Activated CD8-positive, alpha-beta T cell treated with anti-CD3 and anti-CD28 coated beads, Interleukin-2, amount 10 ng/mL, durations not matched to agents 7 days and 5 days (primary cell): ENCODE data around the gene MEGF6. TPM values are rescaled to one million over a fixed set of nuclear protein-coding genes. Genes with fewer than 3 reads are reported as not detected.

Experiments used
- ATAC-seq: fragments of 150-1000 bp; cut with Tn5 transposase; one replicate; pipeline ENCODE4 v1.10.0; 2021; ENCODE audit warnings: moderate library complexity
- CTCF ChIA-PET: fragments of 350-600 bp; sonication (Branson Sonifier 250); formaldehyde crosslinking; loops from one replicate; lab custom pipeline; 2021; ENCODE audit warnings: antibody characterized with exemption; lab: Charles Lee
- POLR2A ChIA-PET: fragments of 350-600 bp; sonication (Branson Sonifier 250); formaldehyde crosslinking; loops from one replicate; lab custom pipeline; 2021; ENCODE audit warnings: antibody characterized with exemption; lab: Charles Lee
- DNase-seq: peaks from one replicate; pipeline ENCODE4 v3.0.0-alpha.2; 2020
- H3K27ac Mint-ChIP-seq: one replicate; pipeline ENCODE4 v1.8.0; 2021; ENCODE audit warnings: mild to moderate bottlenecking, mixed read lengths
- H3K27me3 Mint-ChIP-seq: one replicate; pipeline ENCODE4 v1.8.0; 2021; ENCODE audit warnings: low read depth, mixed read lengths
- H3K36me3 Mint-ChIP-seq: one replicate; pipeline ENCODE4 v1.8.0; 2021; ENCODE audit warnings: low read depth, mixed read lengths
- H3K4me1 Mint-ChIP-seq: one replicate; pipeline ENCODE4 v1.8.0; 2021; ENCODE audit warnings: low read depth, mixed read lengths
- H3K4me3 Mint-ChIP-seq: one replicate; pipeline ENCODE4 v1.8.0; 2021; ENCODE audit warnings: mild to moderate bottlenecking, mixed read lengths
- H3K9me3 Mint-ChIP-seq: one replicate; pipeline ENCODE4 v1.8.0; 2022; ENCODE audit warnings: mixed read lengths; ENCODE audit not compliant: insufficient read depth
- total RNA-seq, 2 experiments: library from RNA; stranded (reverse); gene quantifications; one replicate each; pipeline ENCODE4 v1.2.3, GENCODE V29; 2021

The MEGF6 gene
- total RNA-seq, 2 experiments from 2014 or later: 7.1 to 8.3 TPM

DNA sequence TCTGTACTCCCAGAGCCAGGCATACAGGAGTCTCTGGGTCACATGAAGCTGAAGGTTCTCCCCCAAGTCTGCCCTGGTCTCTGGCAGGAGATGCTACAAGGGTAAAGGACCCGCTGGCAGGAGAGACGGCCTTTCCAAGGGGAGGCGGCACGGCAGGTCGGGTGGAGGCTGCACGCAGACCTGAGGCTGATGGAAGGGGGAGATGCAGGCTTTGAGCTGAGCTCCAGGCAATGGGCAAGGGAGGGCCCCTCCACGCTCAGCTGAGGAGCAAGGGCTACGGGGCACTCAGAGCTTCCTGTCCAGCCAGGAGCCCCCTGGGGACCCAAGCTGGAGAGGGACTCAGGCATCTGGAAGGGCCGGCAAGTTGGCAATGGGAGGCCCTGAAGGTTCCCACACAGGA is 50.3 kb downstream of the MEGF6 start:
- CTCF ChIA-PET: no interaction called here
- Mint-ChIP-seq H3K4me1 (no peaks in the 10 kb centered on the region), H3K27me3 (no peaks in the 10 kb centered on the region), H3K9me3 (no peaks in the 10 kb centered on the region), H3K36me3 (no peaks in the 10 kb centered on the region), H3K27ac (no peak overlapping the region), H3K4me3 (no peak overlapping the region)
- no peak for DNase-seq
- POLR2A ChIA-PET: no interaction called here
- no peak for ATAC-seq

DNA sequence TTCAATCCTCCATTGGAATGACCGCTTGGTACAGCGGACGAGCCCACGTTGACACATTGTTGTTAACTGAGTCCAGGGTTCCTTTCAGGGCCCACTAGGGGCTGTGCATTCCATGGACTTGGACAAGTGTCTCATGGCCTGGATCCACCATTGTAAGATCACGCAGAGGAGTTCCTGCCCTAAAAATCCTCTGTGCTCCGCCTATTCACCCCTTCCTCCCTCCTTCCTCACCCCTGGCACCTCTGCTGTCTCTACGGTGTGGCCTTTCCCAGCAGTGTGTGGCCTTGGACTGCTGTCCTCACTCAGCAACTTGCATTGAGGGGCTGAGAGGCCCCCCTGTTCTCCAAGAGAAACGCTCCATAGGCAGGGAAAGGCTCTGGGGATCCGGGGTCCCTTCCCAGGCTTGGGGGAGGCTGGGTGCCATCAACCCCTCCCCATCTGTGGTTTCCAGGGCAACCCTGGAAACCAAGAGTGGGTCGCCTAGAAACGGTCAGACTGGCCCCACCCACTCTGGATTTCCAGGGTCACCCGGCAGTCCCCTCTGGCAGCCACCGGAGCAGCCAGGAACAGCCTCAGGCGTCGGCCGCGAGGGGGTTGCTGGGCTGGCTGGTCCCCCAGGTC is 50.9 kb downstream of the MEGF6 start:
- ATAC-seq: no peak
- CTCF ChIA-PET: no interaction called here
- H3K27me3 Mint-ChIP-seq: no peaks in the 10 kb centered on the region

DNA sequence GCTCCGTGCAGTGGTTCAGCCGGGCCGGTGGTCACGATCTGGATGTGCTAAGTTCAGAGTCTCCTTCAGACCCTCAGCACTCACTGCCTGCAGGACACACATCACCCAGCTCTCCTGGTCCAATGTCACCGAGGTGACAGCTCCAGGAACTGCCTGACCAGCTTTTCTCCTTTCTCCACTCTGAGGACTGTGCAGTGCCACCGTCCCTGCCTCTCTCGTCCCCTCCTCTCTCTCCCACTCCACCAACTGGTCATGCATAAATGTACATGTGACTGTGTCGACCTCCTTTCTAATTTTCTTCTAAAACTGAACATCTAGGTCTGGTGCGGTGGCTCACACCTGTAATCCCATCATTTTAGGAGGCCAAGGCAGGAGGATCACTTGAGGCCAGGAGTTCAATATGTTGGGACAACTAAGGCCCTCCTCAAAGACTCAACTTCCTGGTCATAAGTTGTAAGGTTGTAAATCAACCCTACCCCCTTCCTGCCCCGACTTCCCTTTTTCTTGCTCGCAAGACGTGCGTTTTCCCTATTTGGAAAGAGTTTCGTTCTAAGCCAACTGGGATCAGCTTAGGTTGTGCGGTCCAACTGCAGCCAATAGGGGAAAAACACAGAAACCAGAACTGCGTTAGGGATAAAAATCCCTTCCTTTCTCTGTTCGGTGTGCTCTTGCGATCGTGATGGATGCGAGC is 53.1 kb downstream of the MEGF6 start:
- Mint-ChIP-seq H3K9me3 (no peaks in the 10 kb centered on the region), H3K4me3 (no peak overlapping the region), H3K36me3 (no peaks in the 10 kb centered on the region), H3K27me3 (no peaks in the 10 kb centered on the region), H3K4me1 (no peaks in the 10 kb centered on the region), H3K27ac (no peak overlapping the region)
- ATAC-seq (no peak), DNase-seq (no peak)
- POLR2A ChIA-PET: no interaction called here
- CTCF ChIA-PET: no interaction called here

More for the DNA sequence above, 50.9 kb downstream of the MEGF6 start:
- no peak for DNase-seq
- POLR2A ChIA-PET: no interaction called here
- H3K36me3 Mint-ChIP-seq: no peaks in the 10 kb centered on the region
- H3K9me3 Mint-ChIP-seq: no peaks in the 10 kb centered on the region
- H3K4me1 Mint-ChIP-seq: no peaks in the 10 kb centered on the region
- H3K27ac Mint-ChIP-seq: no peak overlapping the region
- H3K4me3 Mint-ChIP-seq: no peak overlapping the region

DNA sequence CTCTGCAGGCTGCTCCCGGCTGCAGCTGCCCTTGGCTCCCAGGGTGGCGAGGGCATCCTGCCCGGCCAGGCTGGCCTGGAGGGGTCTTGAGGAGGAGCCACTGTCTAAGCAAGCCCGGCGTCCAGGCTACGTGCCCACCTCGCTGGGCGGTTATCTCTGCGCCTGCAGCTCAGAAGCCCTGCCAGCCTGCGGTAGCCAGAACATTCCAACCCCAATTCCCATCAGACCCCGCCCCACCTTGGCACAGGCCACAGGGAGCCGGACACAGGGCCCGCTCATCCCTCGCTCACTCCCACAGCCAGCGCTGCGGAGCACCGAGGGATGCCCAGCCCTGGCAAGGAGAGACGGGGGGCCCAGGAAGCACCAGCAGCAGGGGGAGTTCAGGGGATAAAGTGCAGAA is 53.9 kb downstream of the MEGF6 start:
- Mint-ChIP-seq H3K36me3 (no peaks in the 10 kb centered on the region), H3K4me3 (no peak overlapping the region), H3K9me3 (no peaks in the 10 kb centered on the region), H3K4me1 (no peaks in the 10 kb centered on the region), H3K27ac (no peak overlapping the region), H3K27me3 (no peaks in the 10 kb centered on the region)
- no peak for ATAC-seq
- no peak for DNase-seq
- CTCF ChIA-PET: no interaction called here
- POLR2A ChIA-PET: no interaction called here

DNA sequence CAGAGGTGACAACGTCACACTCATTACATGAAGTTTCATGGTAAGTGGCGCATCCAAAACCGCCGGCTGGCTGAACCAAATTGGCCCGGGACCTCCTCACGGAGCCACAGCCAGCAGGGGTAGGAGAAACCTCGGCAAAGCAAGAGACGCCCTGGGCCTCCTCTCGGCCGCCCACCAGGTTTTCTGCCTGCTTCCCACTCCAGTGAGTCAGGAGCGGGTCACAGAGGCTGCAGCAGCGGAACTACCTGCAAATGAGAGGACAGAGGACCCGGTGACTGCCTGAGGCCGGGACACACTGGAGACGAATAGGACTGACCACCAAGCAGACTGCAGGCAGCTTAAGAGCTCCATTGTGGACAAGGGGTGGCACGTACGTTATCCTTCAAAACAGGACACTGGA is 55.0 kb downstream of the MEGF6 start:
- CTCF ChIA-PET: no interaction called here
- DNase-seq (no peak), ATAC-seq (no peak)
- H3K9me3 Mint-ChIP-seq: no peaks in the 10 kb centered on the region
- H3K36me3 Mint-ChIP-seq: no peaks in the 10 kb centered on the region
- POLR2A ChIA-PET: no interaction called here
- no peak overlapping the region for H3K27ac Mint-ChIP-seq
- H3K4me1 Mint-ChIP-seq: no peaks in the 10 kb centered on the region
- no peaks in the 10 kb centered on the region for H3K27me3 Mint-ChIP-seq
- no peak overlapping the region for H3K4me3 Mint-ChIP-seq

- DNase-seq: no peak
- CTCF ChIA-PET: no interaction called here
- no peak overlapping the region for H3K27ac Mint-ChIP-seq
- H3K9me3 Mint-ChIP-seq: no peaks in the 10 kb centered on the region
- POLR2A ChIA-PET: no interaction called here
- no peaks in the 10 kb centered on the region for H3K4me1 Mint-ChIP-seq
- ATAC-seq: no peak
- H3K4me3 Mint-ChIP-seq: no peak overlapping the region
- H3K36me3 Mint-ChIP-seq: no peaks in the 10 kb centered on the region
- H3K27me3 Mint-ChIP-seq: no peaks in the 10 kb centered on the region
Measured at GRCh38 chr1:3555131-3555920, 56.0 kb downstream of the MEGF6 start.

DNA sequence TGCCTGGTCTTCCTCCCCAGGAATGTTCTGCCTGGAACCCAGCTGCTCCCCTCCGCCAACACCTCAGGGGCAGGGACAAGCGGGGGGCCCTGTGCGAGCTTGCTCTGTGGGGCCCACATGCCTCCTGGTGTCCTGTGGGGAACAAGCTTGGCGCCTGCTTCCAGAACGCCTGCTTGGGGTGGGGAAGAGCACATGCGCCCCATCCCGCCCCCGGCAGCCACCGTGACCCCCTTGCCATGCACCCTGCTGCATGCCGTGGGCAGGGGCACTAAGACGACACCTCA is 57.4 kb downstream of the MEGF6 start:
- Mint-ChIP-seq H3K4me1 (no peaks in the 10 kb centered on the region), H3K4me3 (no peak overlapping the region), H3K9me3 (no peaks in the 10 kb centered on the region), H3K27me3 (no peaks in the 10 kb centered on the region), H3K27ac (no peak overlapping the region), H3K36me3 (no peaks in the 10 kb centered on the region)
- no peak for DNase-seq
- no peak for ATAC-seq
- CTCF ChIA-PET: no interaction called here
- POLR2A ChIA-PET: no interaction called here

DNA sequence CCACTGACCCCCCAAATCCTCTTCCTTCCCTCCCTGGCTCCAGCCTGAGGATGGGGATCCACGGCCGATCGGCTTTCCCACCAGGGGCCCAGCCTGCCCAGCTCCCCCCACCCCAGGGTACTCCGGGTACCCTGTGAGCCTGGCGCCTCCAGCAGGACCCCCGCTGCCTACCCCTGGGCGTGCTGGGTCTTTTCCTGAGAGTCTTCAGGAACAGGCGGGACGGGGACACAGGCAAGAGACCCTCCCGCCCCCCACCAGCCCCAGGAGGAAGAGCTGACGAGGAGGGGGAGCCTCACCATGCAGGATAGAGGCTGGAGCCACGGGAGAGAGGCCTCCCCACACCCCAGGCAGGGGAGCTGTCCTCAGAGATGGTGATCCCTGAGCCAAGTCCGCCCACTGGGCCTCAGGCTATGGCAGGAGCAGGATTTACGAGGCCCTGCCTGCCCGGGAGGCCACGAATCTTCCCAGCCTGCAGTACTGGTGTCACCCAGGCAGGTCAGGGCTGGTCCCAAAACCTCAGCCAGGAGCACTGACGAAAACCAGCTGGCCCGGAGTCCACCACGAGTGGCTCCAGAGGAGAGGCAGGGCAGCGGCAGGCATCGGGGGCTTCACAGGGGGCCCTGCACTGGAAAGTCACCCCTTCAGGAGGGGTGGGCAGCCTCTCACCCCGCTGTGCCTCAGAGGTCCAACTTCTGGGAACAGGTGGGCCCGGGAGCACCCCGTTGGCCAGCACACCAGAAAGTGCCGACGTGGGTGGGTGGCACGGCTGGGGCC is 58.0 kb downstream of the MEGF6 start:
- Mint-ChIP-seq H3K4me3 (no peak overlapping the region), H3K27ac (no peak overlapping the region), H3K27me3 (no peaks in the 10 kb centered on the region), H3K4me1 (no peaks in the 10 kb centered on the region), H3K36me3 (no peaks in the 10 kb centered on the region), H3K9me3 (no peaks in the 10 kb centered on the region)
- CTCF ChIA-PET: no interaction called here
- DNase-seq: no peak
- POLR2A ChIA-PET: no interaction called here
- ATAC-seq: no peak

DNA sequence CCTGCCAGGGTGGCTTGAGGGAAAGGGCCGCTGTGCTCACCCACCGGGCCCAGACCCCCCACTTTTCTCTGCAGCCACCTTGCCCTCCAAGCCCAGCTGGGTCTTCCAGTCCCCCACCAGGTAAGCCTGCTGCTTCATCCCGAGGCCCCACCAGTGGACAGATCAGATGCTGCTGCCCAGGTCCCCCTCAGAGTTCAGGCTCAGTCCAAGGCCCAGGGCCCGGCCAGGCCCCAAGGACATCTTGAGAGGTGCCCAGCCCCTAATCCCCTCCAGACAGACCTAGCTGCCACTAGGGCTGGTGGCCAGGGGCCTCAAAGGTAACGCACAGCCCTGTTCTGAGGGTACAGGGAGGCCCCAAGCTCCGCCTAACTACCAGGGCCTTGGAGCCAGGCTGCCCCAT is 58.6 kb downstream of the MEGF6 start:
- Mint-ChIP-seq H3K9me3 (no peaks in the 10 kb centered on the region), H3K4me3 (no peak overlapping the region), H3K27ac (no peak overlapping the region), H3K4me1 (no peaks in the 10 kb centered on the region), H3K27me3 (no peaks in the 10 kb centered on the region), H3K36me3 (no peaks in the 10 kb centered on the region)
- ATAC-seq: no peak
- POLR2A ChIA-PET: no interaction called here
- DNase-seq: no peak
- CTCF ChIA-PET: no interaction called here

DNA sequence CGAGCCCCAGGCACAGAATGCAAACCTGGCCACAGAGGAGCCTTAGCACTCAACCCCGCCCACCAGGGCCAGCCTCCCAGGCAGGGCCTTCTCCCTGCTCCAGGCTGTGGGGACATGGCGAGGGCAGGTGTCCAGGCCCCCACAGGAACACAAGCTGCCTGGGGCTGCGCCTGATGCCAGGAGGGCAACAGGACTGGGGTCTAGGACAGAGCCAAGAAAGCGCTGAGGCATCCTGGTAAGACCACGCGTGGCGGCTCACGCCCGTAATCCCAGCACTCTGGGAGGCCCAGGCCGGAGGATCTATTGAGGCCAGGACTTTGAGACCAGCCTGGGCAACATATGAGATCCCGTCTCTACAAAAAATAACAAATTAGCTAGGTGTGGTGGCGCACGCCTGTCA is 59.1 kb downstream of the MEGF6 start:
- ATAC-seq (no peak), DNase-seq (no peak)
- ChIA-PET CTCF (no interaction called here), POLR2A (interaction anchor here (0.6 kb wide), 1 partner anchor 213 kb away, joined by 3 read pairs; no protein-coding TSS in a partner anchor)
- no peaks in the 10 kb centered on the region for H3K4me1 Mint-ChIP-seq
- H3K9me3 Mint-ChIP-seq: no peaks in the 10 kb centered on the region
- H3K27ac Mint-ChIP-seq: no peak overlapping the region
- H3K36me3 Mint-ChIP-seq: no peaks in the 10 kb centered on the region
- H3K4me3 Mint-ChIP-seq: no peak overlapping the region
- H3K27me3 Mint-ChIP-seq: no peaks in the 10 kb centered on the region

DNA sequence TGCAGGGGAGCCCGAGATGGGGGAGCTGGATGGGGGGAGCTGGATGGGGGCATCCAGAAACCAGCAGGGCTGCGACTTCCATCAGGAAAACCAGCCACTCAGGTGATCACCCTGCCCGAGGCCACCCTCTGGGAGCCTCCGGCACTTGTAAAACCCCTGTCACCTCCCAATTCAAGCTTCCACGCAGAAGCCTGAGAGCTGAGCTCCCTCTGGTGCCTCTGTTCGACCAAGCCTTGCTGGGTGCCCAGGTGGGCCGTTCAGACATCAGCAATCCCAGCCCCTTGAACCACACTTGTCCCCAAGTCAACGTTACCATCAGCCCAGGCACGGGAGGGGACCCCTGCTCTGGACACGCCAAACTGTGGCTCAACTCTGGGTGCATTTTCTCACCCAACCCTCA is 59.6 kb downstream of the MEGF6 start:
- Mint-ChIP-seq H3K4me3 (no peak overlapping the region), H3K27ac (no peak overlapping the region), H3K27me3 (no peaks in the 10 kb centered on the region), H3K4me1 (no peaks in the 10 kb centered on the region), H3K9me3 (no peaks in the 10 kb centered on the region), H3K36me3 (no peaks in the 10 kb centered on the region)
- CTCF ChIA-PET: no interaction called here
- POLR2A ChIA-PET: interaction anchor here (0.6 kb wide), 1 partner anchor 213 kb away, joined by 3 read pairs; no protein-coding TSS in a partner anchor
- ATAC-seq (no peak), DNase-seq (no peak)

DNA sequence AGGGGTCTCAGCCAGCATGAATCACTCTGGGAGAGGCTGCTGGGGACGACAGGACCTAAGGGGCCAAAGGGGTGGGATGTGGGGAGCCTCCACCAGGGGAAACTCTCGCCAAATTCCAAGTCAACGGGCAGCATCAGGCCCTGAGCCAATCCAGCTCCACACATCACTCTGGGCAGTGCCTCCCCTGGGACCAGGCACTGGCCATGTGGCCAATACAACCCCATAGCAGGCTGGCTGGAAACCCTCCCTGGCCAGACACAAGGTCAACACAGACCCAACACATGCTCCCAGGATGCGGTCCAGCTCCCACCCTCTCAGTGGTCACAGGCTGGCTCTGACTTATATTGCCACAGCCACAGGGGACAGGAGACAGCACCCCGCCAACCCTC is 60.0 kb downstream of the MEGF6 start:
- Mint-ChIP-seq H3K4me3 (no peak overlapping the region), H3K27me3 (no peaks in the 10 kb centered on the region), H3K27ac (no peak overlapping the region), H3K4me1 (no peaks in the 10 kb centered on the region), H3K9me3 (no peaks in the 10 kb centered on the region), H3K36me3 (no peaks in the 10 kb centered on the region)
- ChIA-PET POLR2A (no interaction called here), CTCF (no interaction called here)
- no peak for ATAC-seq
- no peak for DNase-seq
